Neural cell (in vitro differentiated cells): Measurements from ENCODE around the gene POLRMT. TPM values are rescaled to one million over a fixed set of nuclear protein-coding genes. Genes with fewer than 3 reads are reported as not detected.

ENCODE experiments used
- H2AFZ ChIP-seq: fragments of 200-600, 300-800 bp; sonication (generic), shearing (Covaris generic); 2 replicates; pipeline ENCODE4 v1.6.0; 2014; ENCODE audit warnings: low read depth, mild to moderate bottlenecking, antibody characterized with exemption, low read length, moderate library complexity
- H3F3A ChIP-seq: fragments of 200-600 bp; shearing (Covaris generic); 2 replicates; pipeline ENCODE4 v1.6.1; 2016; ENCODE audit warnings: mild to moderate bottlenecking, moderate library complexity, mixed read lengths, antibody characterized with exemption, low read length; ENCODE audit not compliant: insufficient read depth, poor library complexity, severe bottlenecking
- H3K27ac ChIP-seq: fragments of 200-600, 300-800 bp; sonication (generic), shearing (Covaris generic); 2 replicates; pipeline ENCODE4 v1.5.1; 2014; ENCODE audit warnings: mild to moderate bottlenecking, low read length, moderate library complexity
- H3K27me3 ChIP-seq: fragments of 300-800, 200-600 bp; sonication (generic), shearing (Covaris generic); 2 replicates; pipeline ENCODE4 v1.6.0; 2014; ENCODE audit warnings: mild to moderate bottlenecking, low read depth, low read length, moderate library complexity; ENCODE audit not compliant: insufficient read depth
- H3K36me3 ChIP-seq: fragments of 300-800, 200-600 bp; sonication (generic), shearing (Covaris generic); 2 replicates; pipeline ENCODE4 v1.5.1; 2014; ENCODE audit warnings: mild to moderate bottlenecking, antibody characterized with exemption, low read length, moderate library complexity; ENCODE audit not compliant: insufficient read depth
- H3K4me2 ChIP-seq: fragments of 300-800, 200-600 bp; sonication (generic), shearing (Covaris generic); 2 replicates; pipeline ENCODE4 v1.6.0; 2014; ENCODE audit warnings: mild to moderate bottlenecking, low read length
- H3K4me3 ChIP-seq: fragments of 300-800, 200-600 bp; sonication (generic), shearing (Covaris generic); 2 replicates; pipeline ENCODE4 v1.5.1; 2014; ENCODE audit warnings: mild to moderate bottlenecking, low read length, moderate library complexity
- H3K79me2 ChIP-seq: fragments of 200-600 bp; shearing (Covaris generic); replicated peaks from 2 replicates; pipeline ENCODE4 v1.6.0; 2014; ENCODE audit warnings: mild to moderate bottlenecking, low read length, moderate library complexity; ENCODE audit not compliant: insufficient read depth
- H3K9ac ChIP-seq: fragments of 300-800, 200-600 bp; sonication (generic), shearing (Covaris generic); 2 replicates; pipeline ENCODE4 v1.6.1; 2016; ENCODE audit warnings: mild to moderate bottlenecking, low read length, mixed read lengths
- H3K9me2 ChIP-seq: fragments of 200-600 bp; shearing (Covaris generic); 2 replicates; pipeline ENCODE4 v1.6.1; 2016; ENCODE audit warnings: mild to moderate bottlenecking, low read length, mixed read lengths; ENCODE audit not compliant: insufficient read depth
- H3K9me3 ChIP-seq: fragments of 200-600, 300-800 bp; sonication (generic), shearing (Covaris generic); 2 replicates; pipeline ENCODE4 v1.6.1; 2016; ENCODE audit warnings: mild to moderate bottlenecking, mixed run types, low read length, moderate library complexity, mixed read lengths
- H4K20me1 ChIP-seq: fragments of 200-600 bp; shearing (Covaris generic); 2 replicates; pipeline ENCODE4 v1.6.1; 2016; ENCODE audit warnings: mild to moderate bottlenecking, mixed run types; ENCODE audit not compliant: insufficient read depth
- EP300 ChIP-seq: fragments of 450-650 bp; conservative IDR thresholded peaks from 2 replicates; pipeline ENCODE4 v1.6.1; 2014; ENCODE audit warnings: antibody characterized with exemption, mild to moderate bottlenecking, moderate library complexity; ENCODE audit not compliant: poor library complexity, severe bottlenecking
- EZH2 ChIP-seq: fragments of 200-600, 300-800 bp; shearing (Covaris generic), sonication (generic); IDR thresholded peaks from 2 replicates; pipeline ENCODE4 v1.6.1; 2014; ENCODE audit warnings: antibody characterized with exemption, low read length, borderline replicate concordance, mild to moderate bottlenecking; ENCODE audit not compliant: insufficient read depth, poor library complexity, severe bottlenecking
- MXI1 ChIP-seq: fragments of 450-650 bp; conservative IDR thresholded peaks from 2 replicates; pipeline ENCODE4 v1.6.1; 2014; ENCODE audit warnings: antibody characterized with exemption, mild to moderate bottlenecking; ENCODE audit not compliant: poor library complexity, severe bottlenecking
- POLR2AphosphoS5 ChIP-seq: IDR thresholded peaks from 2 replicates; pipeline ENCODE4 v1.6.1; 2012
- RAD21 ChIP-seq: fragments of 450-650 bp; conservative IDR thresholded peaks from 2 replicates; pipeline ENCODE4 v1.6.1; 2014; ENCODE audit warnings: antibody characterized with exemption, mild to moderate bottlenecking, moderate library complexity
- SMC3 ChIP-seq: fragments of 450-650 bp; conservative IDR thresholded peaks from 2 replicates; pipeline ENCODE4 v1.6.1; 2014; ENCODE audit warnings: antibody characterized with exemption, mild to moderate bottlenecking, moderate library complexity; ENCODE audit not compliant: poor library complexity
- TAF1 ChIP-seq: IDR thresholded peaks from 2 replicates; pipeline ENCODE4 v1.6.1; 2012; ENCODE audit warnings: low read depth
- polyA plus RNA-seq: library from polyadenylated mRNA; depleted of rRNA; stranded (reverse); fragments of >200 nt; gene quantifications from 2 replicates; pipeline ENCODE4 v1.2.3, GENCODE V29; 2014
- TF ChIP-seq, protein P1 (sequence below): fragments of 450-650 bp; IDR thresholded peaks from 2 replicates; pipeline ENCODE4 v1.5.1; 2014; ENCODE audit warnings: antibody characterized with exemption, mild to moderate bottlenecking, moderate library complexity; ENCODE audit not compliant: poor library complexity, severe bottlenecking
- TF ChIP-seq, protein P2 (sequence below): IDR thresholded peaks from 2 replicates; pipeline ENCODE4 v1.6.1; 2012; ENCODE audit warnings: borderline replicate concordance

POLRMT gene
- polyA plus RNA-seq, 1 donor from 2014 or later = 28.3 TPM

- H3K9ac ChIP-seq = no peak overlapping the region
- no peaks in the 10 kb centered on the region for H3K9me3 ChIP-seq
- no peaks in the 10 kb centered on the region for H3K36me3 ChIP-seq
- no peak for TF ChIP-seq MXI1
- TF ChIP-seq, protein P1, sequence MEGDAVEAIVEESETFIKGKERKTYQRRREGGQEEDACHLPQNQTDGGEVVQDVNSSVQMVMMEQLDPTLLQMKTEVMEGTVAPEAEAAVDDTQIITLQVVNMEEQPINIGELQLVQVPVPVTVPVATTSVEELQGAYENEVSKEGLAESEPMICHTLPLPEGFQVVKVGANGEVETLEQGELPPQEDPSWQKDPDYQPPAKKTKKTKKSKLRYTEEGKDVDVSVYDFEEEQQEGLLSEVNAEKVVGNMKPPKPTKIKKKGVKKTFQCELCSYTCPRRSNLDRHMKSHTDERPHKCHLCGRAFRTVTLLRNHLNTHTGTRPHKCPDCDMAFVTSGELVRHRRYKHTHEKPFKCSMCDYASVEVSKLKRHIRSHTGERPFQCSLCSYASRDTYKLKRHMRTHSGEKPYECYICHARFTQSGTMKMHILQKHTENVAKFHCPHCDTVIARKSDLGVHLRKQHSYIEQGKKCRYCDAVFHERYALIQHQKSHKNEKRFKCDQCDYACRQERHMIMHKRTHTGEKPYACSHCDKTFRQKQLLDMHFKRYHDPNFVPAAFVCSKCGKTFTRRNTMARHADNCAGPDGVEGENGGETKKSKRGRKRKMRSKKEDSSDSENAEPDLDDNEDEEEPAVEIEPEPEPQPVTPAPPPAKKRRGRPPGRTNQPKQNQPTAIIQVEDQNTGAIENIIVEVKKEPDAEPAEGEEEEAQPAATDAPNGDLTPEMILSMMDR = no peak
- no peak for TF ChIP-seq SMC3
- no peak for TF ChIP-seq POLR2AphosphoS5
- TF ChIP-seq EZH2 = no peak
- TF ChIP-seq TAF1 = no peak
- no peak for TF ChIP-seq RAD21
- no peak for TF ChIP-seq EP300
- TF ChIP-seq, protein P2, sequence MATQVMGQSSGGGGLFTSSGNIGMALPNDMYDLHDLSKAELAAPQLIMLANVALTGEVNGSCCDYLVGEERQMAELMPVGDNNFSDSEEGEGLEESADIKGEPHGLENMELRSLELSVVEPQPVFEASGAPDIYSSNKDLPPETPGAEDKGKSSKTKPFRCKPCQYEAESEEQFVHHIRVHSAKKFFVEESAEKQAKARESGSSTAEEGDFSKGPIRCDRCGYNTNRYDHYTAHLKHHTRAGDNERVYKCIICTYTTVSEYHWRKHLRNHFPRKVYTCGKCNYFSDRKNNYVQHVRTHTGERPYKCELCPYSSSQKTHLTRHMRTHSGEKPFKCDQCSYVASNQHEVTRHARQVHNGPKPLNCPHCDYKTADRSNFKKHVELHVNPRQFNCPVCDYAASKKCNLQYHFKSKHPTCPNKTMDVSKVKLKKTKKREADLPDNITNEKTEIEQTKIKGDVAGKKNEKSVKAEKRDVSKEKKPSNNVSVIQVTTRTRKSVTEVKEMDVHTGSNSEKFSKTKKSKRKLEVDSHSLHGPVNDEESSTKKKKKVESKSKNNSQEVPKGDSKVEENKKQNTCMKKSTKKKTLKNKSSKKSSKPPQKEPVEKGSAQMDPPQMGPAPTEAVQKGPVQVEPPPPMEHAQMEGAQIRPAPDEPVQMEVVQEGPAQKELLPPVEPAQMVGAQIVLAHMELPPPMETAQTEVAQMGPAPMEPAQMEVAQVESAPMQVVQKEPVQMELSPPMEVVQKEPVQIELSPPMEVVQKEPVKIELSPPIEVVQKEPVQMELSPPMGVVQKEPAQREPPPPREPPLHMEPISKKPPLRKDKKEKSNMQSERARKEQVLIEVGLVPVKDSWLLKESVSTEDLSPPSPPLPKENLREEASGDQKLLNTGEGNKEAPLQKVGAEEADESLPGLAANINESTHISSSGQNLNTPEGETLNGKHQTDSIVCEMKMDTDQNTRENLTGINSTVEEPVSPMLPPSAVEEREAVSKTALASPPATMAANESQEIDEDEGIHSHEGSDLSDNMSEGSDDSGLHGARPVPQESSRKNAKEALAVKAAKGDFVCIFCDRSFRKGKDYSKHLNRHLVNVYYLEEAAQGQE = no peak
- H3K9me2 ChIP-seq = no peaks in the 10 kb centered on the region
- H3K4me3 ChIP-seq = no peak overlapping the region
- no peak overlapping the region for H3K27ac ChIP-seq
- no peaks in the 10 kb centered on the region for H3F3A ChIP-seq
- H3K4me2 ChIP-seq = no peak overlapping the region
- H2AFZ ChIP-seq = no peak overlapping the region
- H3K79me2 ChIP-seq = no peaks in the 10 kb centered on the region
- peaks cover 9% of the 10 kb centered on the region for H4K20me1 ChIP-seq
- peaks cover 10% of the 10 kb centered on the region for H3K27me3 ChIP-seq
Measured at GRCh38 chr19:596263-596655, 37.1 kb downstream of the POLRMT start.

DNA sequence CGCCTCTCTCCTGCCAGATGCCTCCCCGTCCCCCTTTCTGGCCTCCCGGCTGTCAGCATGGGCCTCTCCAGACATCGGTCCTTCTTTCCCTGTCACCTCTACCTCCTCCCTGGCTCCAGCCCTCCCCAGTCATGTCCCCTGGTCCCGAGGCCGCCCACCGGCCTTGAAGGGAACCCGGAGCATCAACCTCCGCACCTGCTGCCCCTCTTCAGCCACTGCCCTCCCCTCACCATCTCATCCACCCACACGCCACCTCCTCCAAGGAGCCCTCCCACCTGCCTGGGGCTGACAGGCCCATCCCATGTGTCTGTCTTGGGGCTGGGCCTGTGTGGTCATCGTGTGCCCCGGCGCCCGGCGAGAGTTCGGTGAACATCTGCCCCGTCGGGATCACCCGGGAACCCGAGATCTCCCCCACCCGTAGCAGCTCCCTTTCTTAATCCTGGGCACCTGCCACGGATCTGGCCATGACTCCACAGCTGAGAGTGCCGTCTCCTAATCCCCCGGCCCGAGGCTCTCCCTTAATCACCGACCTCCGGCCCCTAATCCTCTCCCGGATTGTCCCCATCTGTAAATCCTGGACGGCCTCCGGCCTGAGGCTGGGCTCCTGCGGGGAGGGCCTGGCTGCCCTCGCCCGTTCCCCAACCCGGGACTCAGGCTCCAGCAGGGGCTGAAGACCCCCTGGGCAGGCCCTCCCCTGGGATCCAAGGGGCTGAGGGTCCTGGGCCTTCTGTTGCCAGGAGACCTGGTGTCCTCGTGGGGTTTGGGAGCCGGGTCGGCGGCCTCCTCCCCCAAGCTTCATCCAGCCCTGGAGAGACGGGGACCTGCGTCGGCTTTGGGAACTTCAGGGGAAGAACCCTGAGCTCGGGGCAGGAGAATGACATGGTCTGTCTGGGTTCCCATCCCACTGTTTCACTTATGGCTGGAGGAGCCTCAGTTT, 37.7 kb downstream of the POLRMT start:
- H4K20me1 ChIP-seq = peaks cover 9% of the 10 kb centered on the region
- peaks cover 17% of the 10 kb centered on the region for H3K27me3 ChIP-seq
- no peak overlapping the region for H3K27ac ChIP-seq
- no peaks in the 10 kb centered on the region for H3K36me3 ChIP-seq
- H2AFZ ChIP-seq = no peak overlapping the region
- H3K4me2 ChIP-seq = no peak overlapping the region
- no peaks in the 10 kb centered on the region for H3F3A ChIP-seq
- TF ChIP-seq MXI1 (no peak), TAF1 (no peak), POLR2AphosphoS5 (no peak), EP300 (no peak), SMC3 (no peak), EZH2 (no peak), RAD21 (no peak)
- TF ChIP-seq, protein P1 = no peak
- TF ChIP-seq, protein P2 = no peak
- H3K4me3 ChIP-seq = no peak overlapping the region
- H3K9me2 ChIP-seq = no peaks in the 10 kb centered on the region
- no peak overlapping the region for H3K9ac ChIP-seq
- H3K9me3 ChIP-seq = no peaks in the 10 kb centered on the region
- no peaks in the 10 kb centered on the region for H3K79me2 ChIP-seq
